GM19452 (cell line): ENCODE data around the gene NRP1.

ENCODE experiments used
- ATAC-seq: cut with Tn5 transposase; IDR thresholded peaks from one replicate; pipeline ENCODE4 v1.9.1; 2021; ENCODE audit not compliant: unreplicated experiment

Gene NRP1

GRCh38 chr10:33216661-33217427 lies 117.6 kb downstream of the NRP1 start:
- no peak for ATAC-seq

GRCh38 chr10:33215635-33216034 lies 118.8 kb downstream of the NRP1 start:
- ATAC-seq = no peak

- no peak for ATAC-seq
Measured at GRCh38 chr10:33215154-33215553, 119.3 kb downstream of the NRP1 start.

- no peak for ATAC-seq
Measured at GRCh38 chr10:33214174-33214573, 120.3 kb downstream of the NRP1 start.

GRCh38 chr10:33212061-33212748 lies 122.3 kb downstream of the NRP1 start:
- ATAC-seq = no peak

- no peak for ATAC-seq
Measured at GRCh38 chr10:33211106-33211878, 123.2 kb downstream of the NRP1 start.

- no peak for ATAC-seq
Measured at GRCh38 chr10:33209802-33210201, 124.7 kb downstream of the NRP1 start.

- no peak for ATAC-seq
Measured at GRCh38 chr10:33208166-33208565, 126.3 kb downstream of the NRP1 start.

- ATAC-seq = no peak
Measured at GRCh38 chr10:33204031-33204430, 130.4 kb downstream of the NRP1 start.

GRCh38 chr10:33201971-33202370 lies 132.5 kb downstream of the NRP1 start:
- no peak for ATAC-seq

GRCh38 chr10:33201056-33201780 lies 133.2 kb downstream of the NRP1 start:
- ATAC-seq = no peak

- no peak for ATAC-seq
Measured at GRCh38 chr10:33199731-33200232, 134.7 kb downstream of the NRP1 start.

GRCh38 chr10:33198610-33199009 lies 135.9 kb downstream of the NRP1 start:
- ATAC-seq = no peak

- no peak for ATAC-seq
Measured at GRCh38 chr10:33196710-33197491, 137.6 kb downstream of the NRP1 start.

GRCh38 chr10:33196377-33196706 lies 138.1 kb downstream of the NRP1 start:
- ATAC-seq = no peak

- ATAC-seq = no peak
Measured at GRCh38 chr10:33195608-33196376, 138.7 kb downstream of the NRP1 start.

- no peak for ATAC-seq
Measured at GRCh38 chr10:33193701-33194521, 140.6 kb downstream of the NRP1 start.

- peak; percentile 90 for ATAC-seq
Measured at GRCh38 chr10:33193057-33193700, 141.3 kb downstream of the NRP1 start.
